Measurements from ENCODE around the gene ZNF341. TPM values are rescaled to one million over a fixed set of nuclear protein-coding genes. Genes with fewer than 3 reads are reported as not detected.

ZNF341 gene
- total and polyA plus RNA-seq, 2 experiments from 2014 or later: 4.3 to 6.1 TPM

GRCh38 chr20:33810885-33811775 lies 79.3 kb downstream of the ZNF341 start, which contains the start of gene CHMP4B (continued):
- TF ChIP-seq ETS1 (IDR thresholded peaks at IDR 0.05) (peak; percentile 100), REST (IDR thresholded peaks at IDR 0.05; ENCODE audit: unreplicated experiment) (no peak), ZNF331 (CRISPR knock-in tag; IDR thresholded peaks at IDR 0.05; ENCODE audit: low read depth) (no peak), CTCF (conservative IDR thresholded peaks at IDR 0.05; ENCODE audit: low read depth in 2 of 2) (no peak), EZH2phosphoT487 (IDR thresholded peaks at IDR 0.05; ENCODE audit: unreplicated experiment) (no peak)

- Histone ChIP-seq H3K9me2 (ENCODE audit: insufficient read depth) (no peaks in the 10 kb centered on the region), H3K36me3 (ENCODE audit: insufficient read depth) (no peaks in the 10 kb centered on the region), H2AFZ (peak overlapping the region; percentile 88), H3K27me3 (ENCODE audit: insufficient read depth) (no peaks in the 10 kb centered on the region), H3F3A (replicated peaks; ENCODE audit: low read depth) (no peaks in the 10 kb centered on the region), H4K20me1 (replicated peaks; ENCODE audit: insufficient read depth) (peaks cover 30% of the 10 kb centered on the region), H3K79me2 (replicated peaks; ENCODE audit: insufficient read depth) (peaks cover 54% of the 10 kb centered on the region), H3K4me1 (ENCODE audit: insufficient read depth) (peaks cover 14% of the 10 kb centered on the region), H3K4me3 (peak overlapping the region; percentile 98), H3K4me2 (peak overlapping the region; percentile 100), H3K27ac (ENCODE audit: low read depth) (peak overlapping the region; percentile 83)
- DNase-seq (ENCODE audit: low spot score): peak; percentile 36
- Mint-ChIP-seq H3K27me3 (ENCODE audit: insufficient read depth, low read depth, poor library complexity) (peaks cover 4% of the 10 kb centered on the region), H3K27ac (peak overlapping the region; percentile 87), H3K4me1 (peaks cover 24% of the 10 kb centered on the region), H3K36me3 (ENCODE audit: low read depth) (peaks cover 3% of the 10 kb centered on the region; the same call in 1 of the 3 replicates), H3K9me3 (no peaks in the 10 kb centered on the region), H3K4me3 (peak overlapping the region; percentile 90)
- ATAC-seq: peak; percentile 15
- no peak for TF ChIP-seq STAT1 (IDR thresholded peaks at IDR 0.05; ENCODE audit: unreplicated experiment)
- no peak for TF ChIP-seq CTCF (conservative IDR thresholded peaks at IDR 0.05; ENCODE audit: low read depth in 2 of 2)
- TF ChIP-seq ZNF114 (CRISPR knock-in tag; IDR thresholded peaks at IDR 0.05): no peak
- no peak for TF ChIP-seq ZNF331 (CRISPR knock-in tag; IDR thresholded peaks at IDR 0.05; ENCODE audit: low read depth)
- TF ChIP-seq CREB1 (CRISPR knock-in tag; IDR thresholded peaks at IDR 0.05; ENCODE audit: low read depth): no peak
- no peak for TF ChIP-seq JUNB (IDR thresholded peaks at IDR 0.05; ENCODE audit: unreplicated experiment)
Observed at GRCh38 chr20:33811776-33812151, 80.0 kb downstream of the ZNF341 start.

Measured in GM23338 (cell line).